HG03066 (cell line): ENCODE measurements around the gene TOM1L1.
"Not testable (repeated sequence)": the region's sequence is repeated elsewhere in the genome, so short reads cannot be mapped to it uniquely, and the experiment has no call there.

Experiments used
- ATAC-seq: cut with Tn5 transposase; IDR thresholded peaks from one replicate; pipeline ENCODE4 v1.9.1; 2021; ENCODE audit warnings: low read depth; ENCODE audit not compliant: unreplicated experiment

Gene TOM1L1

GRCh38 chr17:54900457-54901229 is at the start of gene TOM1L1:
TSS of gene TOM1L1 (plus strand) at chr17:54900852. CDS start at chr17:54900866, 14 bp downstream.
- ATAC-seq = peak; percentile 84

- ATAC-seq = no peak
Observed at GRCh38 chr17:54859187-54859586, 41.5 kb upstream of the TOM1L1 start.

- ATAC-seq = no peak
Observed at GRCh38 chr17:54860617-54861470, 39.8 kb upstream of the TOM1L1 start.

GRCh38 chr17:54861471-54861983 is 39.1 kb upstream of the TOM1L1 start:
- ATAC-seq = no peak

GRCh38 chr17:54863176-54863575 is 37.5 kb upstream of the TOM1L1 start:
- no peak for ATAC-seq

GRCh38 chr17:54864070-54864469 is 36.6 kb upstream of the TOM1L1 start:
- ATAC-seq = no peak

- no peak for ATAC-seq
Observed at GRCh38 chr17:54864636-54865356, 35.9 kb upstream of the TOM1L1 start.

GRCh38 chr17:54867634-54868033 is 33.0 kb upstream of the TOM1L1 start:
- ATAC-seq = no peak

- no peak for ATAC-seq
Observed at GRCh38 chr17:54870671-54871175, 29.9 kb upstream of the TOM1L1 start.

- not testable (repeated sequence) for ATAC-seq
Observed at GRCh38 chr17:54875906-54876305, 24.7 kb upstream of the TOM1L1 start.

- no peak for ATAC-seq
Observed at GRCh38 chr17:54876656-54877195, 23.9 kb upstream of the TOM1L1 start.

- no peak for ATAC-seq
Observed at GRCh38 chr17:54881255-54881972, 19.2 kb upstream of the TOM1L1 start.

- ATAC-seq = no peak
Observed at GRCh38 chr17:54882371-54882770, 18.3 kb upstream of the TOM1L1 start.

GRCh38 chr17:54882950-54883349 is 17.7 kb upstream of the TOM1L1 start:
- ATAC-seq = peak; percentile 85

GRCh38 chr17:54883939-54884338 is 16.7 kb upstream of the TOM1L1 start:
- no peak for ATAC-seq

- no peak for ATAC-seq
Observed at GRCh38 chr17:54887787-54888186, 12.9 kb upstream of the TOM1L1 start.

- ATAC-seq = no peak
Observed at GRCh38 chr17:54888254-54888653, 12.4 kb upstream of the TOM1L1 start.

GRCh38 chr17:54888981-54889380 is 11.7 kb upstream of the TOM1L1 start:
- no peak for ATAC-seq

GRCh38 chr17:54891176-54891821 is 9.4 kb upstream of the TOM1L1 start:
- no peak for ATAC-seq
